NCI-H2196 treated with DMSO at 0.1 percent for 48 hours (cell line): Measurements from ENCODE around the gene SLX4IP.

Source experiments
- DNase-seq: peaks from one replicate; lab custom pipeline; 2025; ENCODE audit not compliant: unreplicated experiment; lab: John Stamatoyannopoulos, UW

Gene SLX4IP

DNA sequence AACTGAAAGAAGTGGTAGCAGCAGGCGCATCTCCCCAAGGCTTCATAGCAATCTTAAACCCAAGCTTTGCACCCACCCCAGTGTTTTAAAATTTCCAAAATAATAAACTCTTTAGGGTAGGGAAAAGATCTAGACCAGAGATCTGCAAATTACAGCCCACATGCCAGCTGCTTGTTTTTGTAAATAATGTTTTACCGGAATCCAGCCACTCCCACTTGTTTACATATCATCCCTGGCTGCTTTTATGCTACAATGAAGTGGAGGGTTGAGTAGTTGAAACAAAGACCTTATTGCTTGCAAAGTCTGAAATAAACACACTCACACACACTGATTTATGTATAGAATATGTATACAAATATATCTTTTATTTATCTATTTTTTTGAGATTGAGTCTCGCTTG is 30.0 kb downstream of the SLX4IP start:
- no peak for DNase-seq

DNA sequence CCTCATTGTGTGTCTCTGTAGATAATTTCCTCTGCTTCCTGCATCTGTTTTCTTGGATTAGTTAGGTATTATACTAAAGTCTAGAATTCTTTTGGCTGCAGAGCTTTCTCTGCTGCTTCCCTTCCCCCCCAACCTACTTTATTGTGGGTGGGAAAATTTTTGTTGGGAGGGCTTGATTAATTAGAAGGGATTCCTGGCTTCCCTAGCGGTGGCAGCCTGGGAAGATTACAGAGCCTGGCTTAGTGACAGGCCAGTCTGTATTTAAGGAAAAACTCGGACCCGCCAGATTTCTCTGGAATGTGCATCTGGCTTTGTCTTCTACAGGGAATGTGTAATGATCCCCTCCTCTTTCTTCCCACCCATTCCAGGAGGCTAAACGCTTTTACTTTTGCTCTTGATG is 31.2 kb downstream of the SLX4IP start:
- DNase-seq: no peak

DNA sequence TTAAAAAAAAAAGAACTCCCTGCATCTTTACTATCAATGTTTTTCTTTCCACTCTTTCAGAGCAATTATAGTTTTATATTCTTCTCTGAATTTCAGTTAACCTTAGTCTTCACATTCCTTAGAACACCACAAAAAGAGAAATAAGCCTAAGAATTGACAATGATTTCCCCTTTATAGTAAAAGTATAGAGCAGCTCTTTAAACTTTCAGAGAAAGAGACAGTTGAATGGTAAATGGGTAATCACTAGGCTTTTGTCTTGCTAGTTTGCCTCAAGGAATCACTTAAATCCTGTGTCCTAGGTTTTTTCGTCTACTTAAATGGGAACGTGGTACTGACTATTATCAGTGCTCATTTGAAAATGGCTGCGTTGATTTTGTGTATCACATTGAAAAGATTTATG is 31.8 kb downstream of the SLX4IP start:
- no peak for DNase-seq

DNA sequence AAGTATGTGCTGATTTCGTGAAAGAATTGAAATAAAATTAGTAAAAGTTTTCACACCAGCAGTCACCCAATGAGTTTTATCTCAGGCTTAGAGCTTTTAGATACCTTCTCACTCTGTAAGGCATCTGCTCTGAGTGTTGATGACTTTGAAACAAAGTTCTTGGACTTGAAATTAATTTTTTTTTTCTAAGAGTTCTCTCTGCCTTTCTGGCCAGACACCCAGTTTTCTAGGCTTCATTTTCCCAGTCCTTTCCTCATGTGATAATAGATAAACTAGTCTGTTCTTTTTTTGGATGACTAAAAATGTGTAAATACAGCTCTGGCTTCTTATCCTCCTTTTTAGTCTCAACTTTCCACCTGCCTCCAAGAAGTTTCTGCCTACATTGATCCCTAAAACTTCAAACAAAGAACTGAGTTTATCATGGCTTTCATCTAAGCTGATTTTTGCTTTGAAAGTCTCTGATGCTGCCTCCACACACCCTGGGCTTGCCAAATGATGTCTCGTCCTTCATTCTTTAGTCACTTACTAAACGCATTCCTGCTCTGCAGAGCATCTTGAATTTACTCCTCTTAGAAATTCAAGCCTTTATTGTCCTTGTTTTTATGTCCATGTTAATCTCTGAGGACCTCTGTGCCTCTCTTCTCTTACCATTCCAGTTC is 32.7 kb downstream of the SLX4IP start:
- DNase-seq: no peak

DNA sequence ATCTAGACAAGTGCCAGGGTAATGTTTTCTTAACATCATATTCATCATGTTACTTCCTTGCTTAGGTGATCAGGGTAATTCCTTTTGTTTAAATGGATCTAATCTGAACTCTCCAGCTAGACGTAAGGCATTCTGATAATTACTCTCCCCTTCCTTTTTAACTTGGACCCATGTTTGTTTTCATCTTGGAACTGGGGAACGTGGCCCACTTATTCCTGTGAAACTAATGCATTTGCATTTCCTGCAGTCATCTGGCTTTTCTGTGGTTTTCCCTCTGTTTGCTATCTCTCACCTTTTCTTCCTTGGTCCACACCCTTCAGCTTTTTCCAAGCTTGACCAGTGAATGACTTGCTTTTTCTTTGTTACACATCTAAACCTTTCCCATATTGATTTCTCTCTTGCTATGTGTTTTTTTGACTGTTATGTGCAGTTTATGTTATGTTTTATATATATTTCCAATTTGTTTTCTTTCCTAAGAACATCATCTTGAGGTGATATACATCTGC is 33.3 kb downstream of the SLX4IP start:
- no peak for DNase-seq

DNA sequence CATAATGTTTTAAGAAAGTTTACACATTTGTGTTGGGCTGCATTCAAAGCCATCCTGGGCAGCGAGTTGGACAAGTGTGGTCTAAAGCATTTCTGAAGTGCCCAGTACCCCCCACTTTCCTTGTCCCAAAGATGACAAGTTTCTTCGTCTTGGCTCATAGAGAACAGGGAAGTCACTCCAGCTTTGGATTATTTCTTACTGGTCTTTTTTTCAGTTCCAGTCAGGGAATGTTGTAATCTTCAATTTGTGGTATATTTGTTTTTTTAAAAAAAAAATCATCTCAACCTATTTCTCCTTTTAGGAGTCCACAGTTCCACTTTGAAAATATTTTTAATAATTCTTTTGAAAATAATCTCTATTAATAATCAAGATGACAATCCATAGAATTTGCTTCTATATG is 34.0 kb downstream of the SLX4IP start:
- no peak for DNase-seq

DNA sequence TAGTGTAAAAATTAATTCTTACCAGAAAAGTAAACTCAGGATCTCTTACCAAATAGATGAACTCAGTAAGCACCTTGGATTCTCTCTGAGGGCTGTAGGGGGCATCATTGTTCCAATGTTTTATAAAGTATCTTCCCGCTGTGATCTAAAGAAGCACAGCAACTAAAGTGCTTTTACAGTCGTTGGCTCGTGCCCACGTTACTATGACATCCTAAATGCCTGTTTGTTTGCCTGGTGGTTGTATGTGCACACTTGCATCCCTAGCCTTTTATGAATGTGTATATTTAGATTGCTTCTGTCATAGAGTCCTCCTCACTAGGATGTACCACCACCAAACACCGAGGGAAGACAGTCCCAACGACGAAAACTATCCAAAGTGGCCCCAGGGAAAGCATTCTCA is 34.5 kb downstream of the SLX4IP start:
- peak; percentile 73 for DNase-seq

DNA sequence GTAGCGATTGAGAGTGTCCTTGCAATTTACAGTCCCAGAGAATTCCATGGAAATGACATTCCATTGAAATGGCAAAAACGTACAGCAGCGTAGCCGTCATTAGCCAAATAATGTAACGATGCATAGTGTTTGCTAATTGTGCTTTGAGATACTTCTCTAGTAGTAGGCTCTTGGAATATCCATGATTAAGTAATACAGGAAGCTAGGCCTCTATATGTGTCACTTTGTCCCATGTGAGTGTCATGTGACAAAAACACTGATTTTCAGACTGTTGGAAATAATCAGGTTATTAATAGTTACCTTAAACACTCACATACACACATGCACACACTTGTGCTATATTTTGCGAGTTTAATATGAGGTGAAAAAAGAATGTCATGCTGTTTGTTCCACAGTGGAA is 35.2 kb downstream of the SLX4IP start:
- no peak for DNase-seq

DNA sequence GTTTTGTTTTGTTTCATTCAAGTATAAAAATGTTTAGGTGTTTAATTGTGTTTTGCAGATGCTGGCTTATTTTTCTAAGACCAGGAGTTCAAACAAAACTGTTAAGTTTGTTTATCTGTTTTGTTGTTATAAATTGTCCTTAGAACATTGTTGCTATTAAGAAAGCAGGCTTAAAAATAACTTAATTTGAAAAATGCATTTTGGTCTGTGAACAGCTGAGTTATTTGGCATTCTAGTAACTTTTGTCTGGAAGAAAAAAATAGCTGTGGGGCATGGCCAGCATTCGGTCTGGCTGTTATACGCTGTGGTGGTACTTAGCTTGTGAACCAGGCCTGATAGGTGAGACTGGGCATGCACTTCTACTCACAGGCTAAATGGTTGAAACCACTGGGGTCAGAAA is 37.8 kb downstream of the SLX4IP start:
- DNase-seq: no peak

DNA sequence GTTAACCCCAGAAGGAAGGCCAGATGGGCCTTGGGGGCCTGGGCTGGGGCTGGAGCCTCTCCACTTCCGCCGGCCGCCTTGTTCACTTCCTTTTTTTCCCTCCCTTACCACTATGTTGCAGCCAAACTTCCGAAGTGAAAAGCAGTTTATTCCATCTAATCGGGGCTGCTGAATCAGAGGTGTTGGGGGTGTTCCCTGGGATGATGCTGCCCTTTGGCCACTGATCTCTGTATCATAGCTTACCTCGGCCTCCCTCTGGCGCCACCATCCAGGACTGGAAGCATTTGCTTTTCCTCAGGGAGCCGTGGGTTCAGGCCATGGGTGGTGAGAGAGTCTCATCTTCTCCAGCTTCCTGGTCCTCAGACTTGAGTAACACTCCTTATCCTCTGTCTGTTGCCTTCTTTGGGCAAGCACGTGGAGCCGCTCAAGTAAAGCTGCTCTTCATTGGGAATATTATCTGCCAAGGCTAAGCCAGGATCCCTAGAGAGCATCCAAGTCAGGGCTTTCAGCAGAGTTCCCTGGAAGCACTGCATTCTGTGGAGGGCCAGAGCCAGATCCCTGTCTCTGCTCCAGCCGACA is 39.6 kb downstream of the SLX4IP start:
- no peak for DNase-seq

DNA sequence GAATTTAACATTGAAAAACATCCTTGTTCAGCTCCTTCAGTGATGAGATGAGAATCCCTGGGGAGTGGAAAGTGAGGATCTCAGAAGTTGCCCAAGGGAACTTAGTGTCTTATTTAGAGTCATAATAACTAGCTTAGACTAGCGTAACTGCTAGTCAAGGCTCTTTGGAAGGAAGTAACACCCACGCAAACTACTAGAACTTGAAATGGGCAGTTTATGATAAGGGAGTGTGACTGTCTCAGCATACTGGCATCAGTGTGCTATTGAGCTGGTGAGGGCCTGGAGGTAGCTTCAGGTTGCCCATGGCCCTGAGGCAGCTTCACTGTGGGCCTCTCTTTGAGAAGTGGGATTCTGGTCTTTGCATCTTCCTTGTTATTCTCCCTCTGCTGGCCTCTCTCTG is 40.1 kb downstream of the SLX4IP start:
- DNase-seq: no peak

DNA sequence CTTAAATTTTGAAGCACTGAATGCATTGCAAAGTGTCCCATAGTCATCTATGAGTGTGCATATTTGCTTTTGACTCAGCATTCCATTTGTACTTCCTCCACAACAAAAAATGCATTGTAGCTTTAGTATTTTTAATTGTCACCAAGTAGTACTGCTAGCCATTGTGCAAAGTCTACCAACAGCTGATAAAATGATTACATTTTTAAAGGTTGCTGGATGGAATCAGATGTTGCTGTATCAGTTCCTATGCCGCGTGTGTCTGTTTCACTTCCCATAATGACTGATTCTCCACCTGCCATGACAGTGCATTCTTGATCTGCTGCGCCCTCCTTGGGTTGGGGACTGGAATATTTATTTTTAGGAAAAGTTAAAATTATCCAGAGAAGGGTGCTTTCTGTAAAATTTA is 41.2 kb downstream of the SLX4IP start:
- no peak for DNase-seq

DNA sequence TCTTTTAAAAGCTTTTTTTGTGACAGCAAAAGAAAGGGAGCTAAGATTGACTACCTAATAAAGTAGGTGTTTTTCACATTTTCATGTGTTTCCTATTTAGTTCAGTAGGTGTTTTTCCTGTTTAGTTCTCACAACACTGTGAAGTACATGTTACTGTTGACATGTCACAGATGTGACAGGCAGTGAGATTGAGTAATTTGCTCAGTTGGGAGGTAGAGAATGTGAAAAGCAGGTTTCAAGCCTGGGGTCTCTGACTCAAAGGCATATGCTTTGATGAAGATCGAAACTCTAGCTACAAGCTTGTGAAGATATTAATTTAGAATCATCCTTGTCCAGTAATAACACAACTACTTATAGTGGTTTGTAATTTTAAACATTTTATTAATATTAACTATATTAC is 43.1 kb downstream of the SLX4IP start:
- DNase-seq: no peak

DNA sequence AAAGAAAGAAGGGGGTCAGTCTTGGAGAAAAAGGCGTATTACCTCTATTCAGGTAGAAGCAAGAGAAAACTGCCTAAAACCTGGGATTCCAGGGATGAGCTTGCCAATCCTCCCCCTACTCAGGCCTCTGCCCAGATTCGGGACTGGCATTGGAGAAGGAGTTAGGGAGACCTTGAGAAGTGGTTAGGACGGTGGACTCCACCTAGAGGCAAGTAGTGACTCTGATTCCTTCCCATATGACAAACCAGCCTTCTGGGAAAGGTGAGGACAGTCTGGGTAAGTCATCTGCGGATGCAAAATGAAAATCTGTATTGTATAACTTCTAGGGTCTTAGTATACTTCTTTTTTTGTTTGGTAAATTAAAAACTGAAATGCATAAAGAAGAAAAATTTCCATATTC is 43.8 kb downstream of the SLX4IP start:
- DNase-seq: no peak

DNA sequence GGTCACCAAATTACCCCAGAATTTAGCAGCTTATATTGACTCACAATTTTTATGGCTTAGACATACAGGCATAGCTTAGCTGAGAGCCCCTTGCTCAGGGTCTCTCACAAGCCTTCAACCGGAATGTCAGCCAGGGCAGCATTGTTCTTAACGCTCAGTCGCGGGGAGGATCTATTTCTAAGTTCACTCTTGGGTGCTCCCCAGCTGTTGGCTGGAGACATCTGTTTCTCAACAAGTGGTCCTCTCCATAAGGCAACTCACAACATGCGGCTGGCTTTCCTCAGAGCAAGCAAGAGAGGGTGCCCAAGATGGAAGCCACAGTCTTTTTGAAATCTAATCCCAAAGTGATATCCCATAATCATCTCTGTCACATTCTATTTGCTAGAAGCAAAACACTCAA is 46.6 kb downstream of the SLX4IP start:
- DNase-seq: no peak

DNA sequence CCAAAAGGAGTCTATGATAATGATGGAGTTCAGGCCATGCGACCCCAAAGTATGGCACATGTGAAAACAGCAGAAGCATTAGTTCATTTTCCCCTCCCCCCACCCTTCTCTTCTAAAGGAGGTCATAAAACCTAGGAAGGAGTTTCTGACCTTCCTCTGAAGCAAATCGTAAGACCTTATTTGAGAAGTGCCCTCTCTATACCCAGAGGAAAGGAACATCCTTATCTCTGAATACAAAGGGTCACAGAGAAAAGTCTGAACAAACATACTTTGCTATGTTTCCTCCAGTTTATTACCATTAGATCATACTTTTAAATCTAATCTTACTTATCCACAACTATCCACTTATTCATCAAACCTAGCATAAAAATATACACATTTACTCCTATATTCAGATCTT is 48.6 kb downstream of the SLX4IP start:
- no peak for DNase-seq

DNA sequence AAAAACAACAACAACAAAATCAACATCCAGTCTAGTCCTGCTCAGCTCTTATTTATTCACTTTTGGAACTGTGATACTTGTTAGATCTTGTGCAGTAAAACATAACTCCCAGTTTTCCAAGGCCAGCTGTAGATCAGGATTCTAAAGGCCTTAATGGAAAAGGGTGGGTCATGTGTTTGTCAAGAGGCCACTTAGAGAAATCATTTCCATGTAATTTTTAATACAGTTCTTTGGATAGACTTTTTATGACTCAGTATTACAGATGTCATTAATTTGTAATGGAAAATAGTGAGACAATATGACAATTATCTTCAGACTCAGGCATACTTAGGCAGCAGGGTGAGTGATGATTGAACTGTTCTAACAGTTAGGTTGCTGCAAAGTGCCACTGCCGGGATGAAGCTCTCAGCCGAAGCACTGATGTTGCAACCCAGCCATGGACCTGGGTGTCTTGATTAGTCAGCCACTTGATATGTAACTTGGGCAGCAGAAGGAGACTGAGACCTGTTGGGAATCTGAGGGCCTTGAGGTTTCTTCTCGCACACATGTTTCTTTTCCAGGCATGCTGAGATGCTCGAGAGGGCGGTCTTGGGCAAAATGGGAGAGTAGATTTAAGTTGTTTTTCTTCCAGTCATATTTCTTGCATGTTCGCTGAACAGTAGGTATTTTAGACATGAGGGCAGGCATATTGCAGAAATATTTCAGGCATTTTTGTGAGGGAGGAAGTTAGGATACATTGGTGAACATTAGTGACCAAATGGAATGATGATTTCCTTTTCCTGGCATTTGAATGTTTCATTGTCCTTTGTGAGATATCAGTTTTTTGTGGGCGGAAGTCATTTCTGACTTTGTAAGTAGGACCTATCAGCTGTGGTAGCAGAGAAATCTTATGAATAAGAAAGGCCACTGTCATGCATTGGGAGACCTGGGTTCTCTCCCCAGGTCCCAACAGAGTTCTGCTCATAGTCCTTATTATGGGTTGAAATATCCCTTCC is 52.3 kb downstream of the SLX4IP start:
- no peak for DNase-seq

DNA sequence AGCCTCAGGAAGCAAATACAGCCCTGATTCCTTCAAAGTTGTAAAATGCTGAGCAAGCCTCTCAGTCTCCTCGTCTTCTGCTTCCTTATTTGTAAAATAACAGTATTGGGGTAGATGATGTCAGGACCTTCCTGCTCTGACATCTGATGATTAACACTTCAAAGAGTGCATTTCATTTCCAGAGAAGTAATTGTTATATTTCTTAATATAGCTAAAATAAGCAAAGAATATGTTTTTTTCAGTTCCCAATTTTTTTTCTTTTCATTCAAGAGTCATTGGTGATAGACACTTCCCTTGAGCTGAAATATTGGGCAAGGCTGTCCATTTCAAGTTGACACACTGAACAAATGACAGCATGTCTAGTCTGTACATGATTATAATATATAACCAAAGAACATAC is 53.4 kb downstream of the SLX4IP start:
- DNase-seq: no peak

DNA sequence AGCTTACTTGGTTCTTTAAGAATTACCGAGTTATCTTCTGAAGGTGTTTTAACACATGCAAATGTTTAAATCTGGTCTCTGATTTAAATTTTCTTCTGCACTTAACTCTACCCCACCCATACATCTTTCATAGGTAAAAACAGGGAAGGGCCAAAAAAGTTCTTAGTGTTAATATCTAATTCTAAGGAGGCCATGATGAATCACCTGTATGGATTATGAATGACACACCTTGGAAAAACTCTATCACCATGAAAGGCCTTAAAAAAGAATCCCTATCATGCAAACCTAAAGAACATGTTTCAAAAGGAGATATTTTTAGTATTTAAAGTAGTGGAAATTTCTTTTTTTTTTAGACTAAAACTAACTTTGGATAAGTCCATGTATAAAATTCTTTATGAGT is 54.7 kb downstream of the SLX4IP start:
- no peak for DNase-seq

DNA sequence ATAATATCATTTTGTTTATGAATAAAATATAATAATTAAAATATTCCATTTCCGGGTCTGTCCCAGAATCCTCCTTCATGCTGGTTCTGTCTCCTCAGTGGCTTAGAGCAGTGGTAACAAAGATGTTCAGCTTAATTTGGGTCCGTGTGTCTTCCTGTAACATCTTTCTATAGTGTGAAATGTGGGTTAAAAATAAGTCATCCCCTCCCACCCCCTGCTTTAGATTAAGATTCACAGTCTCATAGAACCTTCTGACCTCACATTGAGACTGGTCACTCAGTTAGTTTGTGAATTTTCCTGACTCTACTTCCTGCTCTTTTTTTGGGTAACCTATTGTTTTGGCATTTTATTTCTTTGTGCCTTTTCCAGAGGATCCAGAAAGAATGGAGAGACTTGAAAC is 55.2 kb downstream of the SLX4IP start:
- DNase-seq: no peak

DNA sequence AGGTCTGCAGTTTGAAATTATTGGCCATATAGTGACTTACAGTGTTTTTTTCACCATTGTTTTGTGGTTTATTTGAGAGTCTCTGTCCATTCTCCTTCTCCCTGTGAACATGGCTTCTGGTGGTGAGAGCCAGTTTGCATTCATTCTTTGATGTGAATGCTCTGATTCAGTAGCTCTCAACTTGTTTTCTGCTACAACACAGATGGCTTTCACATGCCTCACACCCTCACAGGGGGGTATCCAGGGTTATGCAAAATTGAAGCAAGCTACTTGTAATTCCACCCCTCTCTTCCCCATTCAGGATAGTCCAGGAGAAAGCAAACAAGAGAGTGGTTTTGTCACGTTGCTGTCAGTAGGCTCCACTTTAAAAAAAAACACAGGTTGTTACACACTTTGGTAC is 55.6 kb downstream of the SLX4IP start:
- DNase-seq: no peak

DNA sequence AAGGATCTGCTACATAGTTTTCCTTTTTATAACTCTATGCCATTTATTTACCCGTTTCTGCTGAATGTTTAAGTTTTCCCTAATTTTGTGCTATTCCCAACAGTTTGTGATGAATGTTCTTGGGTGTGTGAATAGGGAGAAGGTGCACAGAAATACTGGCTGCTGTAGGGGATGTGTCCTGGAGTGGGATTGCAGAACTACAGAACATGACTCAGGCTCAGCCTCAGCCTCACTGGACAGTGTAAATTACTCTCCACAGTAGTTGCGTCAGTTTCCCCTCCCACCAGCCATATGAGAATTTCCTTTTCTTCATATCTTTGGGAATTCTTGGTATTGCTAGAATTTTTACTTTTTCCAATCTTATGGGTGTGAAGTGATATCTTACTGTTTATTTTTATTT is 57.0 kb downstream of the SLX4IP start:
- DNase-seq: no peak
